H1 (cell line): ENCODE results near the gene PLEKHM3.

Experiments used
- ATF2 ChIP-seq: IDR thresholded peaks from 2 replicates; pipeline ENCODE4 v1.6.1; 2012; ENCODE audit warnings: low read length, inconsistent platforms
- CBX8 ChIP-seq: fragments of 300-800, 300-1000 bp; sonication (generic); IDR thresholded peaks from 2 replicates; pipeline ENCODE4 v1.7.1; 2016; ENCODE audit warnings: low read depth, low read length, borderline replicate concordance
- CTCF ChIP-seq, 3 experiments: IDR thresholded peaks; 1 replicate in 2 of 3; 2 replicates in 1 of 3; pipeline versions ENCODE4 v1.5.1 to v1.6.1; 2011; ENCODE audit warnings: low read length in 3 of 3, mild to moderate bottlenecking in 3 of 3, inconsistent platforms in 2 of 3, low read depth in 1 of 3, moderate library complexity in 1 of 3; ENCODE audit not compliant: insufficient read depth in 1 of 3; ENCODE audit errors: control extremely low read depth in 1 of 3
- EGR1 ChIP-seq: IDR thresholded peaks from 2 replicates; pipeline ENCODE4 v1.6.1; 2011; ENCODE audit warnings: low read depth, low read length, borderline replicate concordance
- EZH2 ChIP-seq: fragments of 200-600 bp; sonication (generic); IDR thresholded peaks from 2 replicates; pipeline ENCODE4 v1.7.1; 2012; ENCODE audit warnings: low read depth, mild to moderate bottlenecking, moderate library complexity, low read length, inconsistent platforms; ENCODE audit not compliant: severe bottlenecking
- GTF2F1 ChIP-seq: IDR thresholded peaks from 2 replicates; pipeline ENCODE4 v1.6.1; 2012; ENCODE audit warnings: low read depth, low read length, improper control_type of control experiment, borderline replicate concordance
- HDAC2 ChIP-seq, 2 experiments: fragments of 300-600 bp in 1 of 2; sonication (generic) in 1 of 2; IDR thresholded peaks; 2 replicates each; pipeline ENCODE4 v1.6.1; 2011 to 2012; ENCODE audit warnings: low read depth in 2 of 2, low read length in 2 of 2, mild to moderate bottlenecking in 2 of 2, moderate library complexity in 2 of 2, borderline replicate concordance in 1 of 2, inconsistent platforms in 1 of 2
- HDAC6 ChIP-seq: IDR thresholded peaks from one replicate; pipeline ENCODE4 v1.7.1; 2012; ENCODE audit warnings: low read depth, mild to moderate bottlenecking, inconsistent platforms, low read length, moderate library complexity
- MAX ChIP-seq: IDR thresholded peaks from 2 replicates; pipeline ENCODE4 v1.6.1; 2012; ENCODE audit warnings: inconsistent platforms
- NRF1 ChIP-seq: IDR thresholded peaks from 2 replicates; pipeline ENCODE4 v1.6.1; 2011; ENCODE audit warnings: mild to moderate bottlenecking, low read depth, low read length, improper control_type of control experiment
- POLR2A ChIP-seq, 2 experiments: IDR thresholded peaks; 1 replicate in 1 of 2; 2 replicates in 1 of 2; pipeline ENCODE4 v1.6.1; 2011; ENCODE audit warnings: low read depth in 2 of 2, low read length in 2 of 2, mild to moderate bottlenecking in 2 of 2; ENCODE audit errors: control extremely low read depth in 1 of 2
- POLR2AphosphoS5 ChIP-seq: IDR thresholded peaks from 2 replicates; pipeline ENCODE4 v1.6.1; 2011; ENCODE audit warnings: low read depth, low read length
- SP1 ChIP-seq: IDR thresholded peaks from 2 replicates; pipeline ENCODE4 v1.6.1; 2011; ENCODE audit warnings: low read depth, low read length
- TAF1 ChIP-seq: IDR thresholded peaks from 2 replicates; pipeline ENCODE4 v1.6.1; 2011; ENCODE audit warnings: mild to moderate bottlenecking, low read depth, low read length

GRCh38 chr2:208069186-208069585 is 43.9 kb upstream of the PLEKHM3 start:
- TF ChIP-seq GTF2F1, result no peak
- TF ChIP-seq CTCF (IDR thresholded peaks at IDR 0.05; ENCODE audit: control extremely low read depth in 1 of 3, insufficient read depth in 1 of 3, low read depth in 1 of 3, low read length in 3 of 3), result no peak
- TF ChIP-seq HDAC2 (IDR thresholded peaks at IDR 0.05; ENCODE audit: borderline replicate concordance in 1 of 2, low read depth in 2 of 2, low read length in 2 of 2), result no peak
- no peak for TF ChIP-seq POLR2A (IDR thresholded peaks at IDR 0.05; ENCODE audit: control extremely low read depth in 1 of 2, low read depth in 2 of 2, low read length in 2 of 2)
- TF ChIP-seq POLR2AphosphoS5, result no peak
- no peak for TF ChIP-seq ATF2
- TF ChIP-seq NRF1, result no peak
- TF ChIP-seq SP1, result no peak
- TF ChIP-seq EZH2, result no peak
- no peak for TF ChIP-seq HDAC6
- no peak for TF ChIP-seq EGR1
- no peak for TF ChIP-seq TAF1
- no peak for TF ChIP-seq CBX8
- TF ChIP-seq MAX, result no peak
